H1 (cell line): Measurements from ENCODE around the gene PAQR9. TPM values are rescaled to one million over a fixed set of nuclear protein-coding genes. Genes with fewer than 3 reads are reported as not detected.

Experiments
- CTCF ChIA-PET: fragments of 300-600 bp; sonication (Branson Sonifier 250); formaldehyde crosslinking; loops from one replicate; lab custom pipeline; 2021; ENCODE audit not compliant: partially characterized antibody; lab: Charles Lee
- POLR2A ChIA-PET: fragments of 300-600 bp; sonication (Branson Sonifier 250); formaldehyde crosslinking; loops from one replicate; lab custom pipeline; 2021; ENCODE audit warnings: inconsistent platforms; ENCODE audit not compliant: partially characterized antibody; lab: Charles Lee
- DNase-seq, 2 experiments: peaks; one replicate each; pipeline versions ENCODE4 v3.0.0 to v3.0.0-alpha.2; 2010 to 2022; ENCODE audit warnings: low spot score in 2 of 2, low read depth in 1 of 2, mixed read lengths in 1 of 2
- FAIRE-seq: peaks from 2 replicates; lab custom pipeline; 2011; peaks lifted over from hg19 to GRCh38; lab: Jason Lieb, UNC
- H2AFZ ChIP-seq: 2 replicates; pipeline ENCODE4 v1.8.1; 2012; ENCODE audit warnings: low read length, inconsistent platforms
- H2AK5ac ChIP-seq: 2 replicates; pipeline ENCODE4 v1.6.1; 2013; ENCODE audit warnings: low read depth, low read length
- H2BK120ac ChIP-seq: replicated peaks from 2 replicates; pipeline ENCODE3; 2013; ENCODE audit warnings: low read depth, low read length, inconsistent platforms
- H2BK12ac ChIP-seq: 2 replicates; pipeline ENCODE4 v1.6.1; 2013; ENCODE audit warnings: low read depth, low read length
- H2BK15ac ChIP-seq: 2 replicates; pipeline ENCODE4 v1.6.1; 2013; ENCODE audit warnings: low read length
- H2BK20ac ChIP-seq: 2 replicates; pipeline ENCODE4 v1.6.1; 2013; ENCODE audit warnings: low read length
- H2BK5ac ChIP-seq: 2 replicates; pipeline ENCODE4 v1.6.1; 2013; ENCODE audit warnings: low read depth, low read length
- H3K14ac ChIP-seq: 2 replicates; pipeline ENCODE4 v1.6.1; 2013; ENCODE audit warnings: inconsistent platforms; ENCODE audit not compliant: insufficient read length
- H3K18ac ChIP-seq: 2 replicates; pipeline ENCODE4 v1.6.1; 2013; ENCODE audit warnings: low read length; ENCODE audit errors: extremely low read depth
- H3K23ac ChIP-seq: 2 replicates; pipeline ENCODE4 v1.6.1; 2013; ENCODE audit warnings: inconsistent platforms; ENCODE audit not compliant: insufficient read length
- H3K23me2 ChIP-seq: 2 replicates; pipeline ENCODE4 v1.6.1; 2013; ENCODE audit warnings: low read depth, low read length
- H3K27ac ChIP-seq: 2 replicates; pipeline ENCODE4 v1.6.1; 2011; ENCODE audit warnings: low read depth, low read length, inconsistent platforms
- H3K27me3 ChIP-seq, 4 experiments: replicated peaks in 1 of 4; 1 replicate in 1 of 4; 2 replicates in 3 of 4; pipeline versions ENCODE4 v1.6.1 to v1.8.1; 2011 to 2013; ENCODE audit warnings: low read length in 3 of 4, mild to moderate bottlenecking in 3 of 4, inconsistent platforms in 2 of 4, mixed read lengths in 2 of 4, moderate library complexity in 1 of 4; ENCODE audit not compliant: control insufficient read depth in 3 of 4, insufficient read depth in 3 of 4; ENCODE audit errors: extremely low read depth in 1 of 4
- H3K36me3 ChIP-seq, 4 experiments: 2 replicates each; pipeline versions ENCODE4 v1.6.1 to v1.8.1; 2011 to 2013; ENCODE audit warnings: mild to moderate bottlenecking in 4 of 4, low read length in 3 of 4, moderate library complexity in 2 of 4, control low read depth in 1 of 4, inconsistent platforms in 1 of 4; ENCODE audit not compliant: insufficient read depth in 4 of 4, control insufficient read depth in 2 of 4
- H3K4ac ChIP-seq: replicated peaks from 2 replicates; pipeline ENCODE3; 2013; ENCODE audit warnings: low read length, low read depth, mixed read lengths, inconsistent platforms; ENCODE audit not compliant: insufficient read length
- H3K4me1 ChIP-seq, 4 experiments: replicated peaks in 1 of 4; 1 replicate in 1 of 4; 2 replicates in 3 of 4; pipeline versions ENCODE4 v1.6.1 to v1.8.1; 2011 to 2013; ENCODE audit warnings: low read length in 3 of 4, inconsistent platforms in 2 of 4, mixed read lengths in 1 of 4; ENCODE audit not compliant: insufficient read depth in 4 of 4, control insufficient read depth in 3 of 4
- H3K4me2 ChIP-seq, 2 experiments: 2 replicates each; pipeline versions ENCODE4 v1.6.1 to v1.8.1; 2011 to 2013; ENCODE audit warnings: low read depth in 2 of 2, low read length in 2 of 2, control low read depth in 1 of 2, inconsistent platforms in 1 of 2, mild to moderate bottlenecking in 1 of 2; ENCODE audit not compliant: insufficient read depth in 1 of 2
- H3K4me3 ChIP-seq, 4 experiments: fragments of 200-600, 300-600 bp in 1 of 4; sonication (generic), shearing (Covaris generic), sonication (Bioruptor Twin) in 1 of 4; 2 replicates each; pipeline versions ENCODE4 v1.5.1 to v1.8.1; 2011 to 2016; ENCODE audit warnings: low read length in 4 of 4, low read depth in 3 of 4, control low read depth in 2 of 4, inconsistent platforms in 2 of 4, mild to moderate bottlenecking in 2 of 4, mixed read lengths in 1 of 4, moderate library complexity in 1 of 4; ENCODE audit not compliant: insufficient read depth in 2 of 4; ENCODE audit errors: extremely low read depth in 1 of 4
- H3K56ac ChIP-seq: replicated peaks from 2 replicates; pipeline ENCODE3; 2013; ENCODE audit warnings: low read depth, mild to moderate bottlenecking, mixed read lengths, low read length, inconsistent platforms; ENCODE audit not compliant: insufficient read length
- H3K79me1 ChIP-seq: 2 replicates; pipeline ENCODE4 v1.6.1; 2013; ENCODE audit warnings: low read depth, low read length, control low read depth
- H3K79me2 ChIP-seq, 2 experiments: 2 replicates each; pipeline versions ENCODE4 v1.6.1 to v1.8.1; 2012 to 2013; ENCODE audit warnings: low read length in 2 of 2, mild to moderate bottlenecking in 2 of 2, inconsistent platforms in 1 of 2; ENCODE audit not compliant: insufficient read depth in 2 of 2, control insufficient read depth in 1 of 2
- H3K9ac ChIP-seq, 4 experiments: replicated peaks in 1 of 4; 1 replicate in 1 of 4; 2 replicates in 3 of 4; pipeline versions ENCODE4 v1.6.1 to v1.8.1; 2011 to 2013; ENCODE audit warnings: low read depth in 3 of 4, low read length in 3 of 4, control low read depth in 2 of 4, mild to moderate bottlenecking in 2 of 4, moderate library complexity in 2 of 4, inconsistent platforms in 1 of 4; ENCODE audit errors: extremely low read depth in 1 of 4
- H3K9me3 ChIP-seq, 2 experiments: 2 replicates each; pipeline versions ENCODE4 v1.6.1 to v1.8.1; 2012 to 2013; ENCODE audit warnings: mild to moderate bottlenecking in 2 of 2, moderate library complexity in 2 of 2, control low read depth in 1 of 2, inconsistent platforms in 1 of 2, low read depth in 1 of 2, low read length in 1 of 2, mixed read lengths in 1 of 2; ENCODE audit not compliant: insufficient read depth in 2 of 2
- H4K20me1 ChIP-seq, 2 experiments: replicated peaks in 1 of 2; 2 replicates each; pipeline versions ENCODE3 to v1.8.1; 2011 to 2013; ENCODE audit warnings: inconsistent platforms in 2 of 2, low read length in 2 of 2, mild to moderate bottlenecking in 1 of 2; ENCODE audit not compliant: insufficient read depth in 2 of 2, control insufficient read depth in 1 of 2
- H4K5ac ChIP-seq: 2 replicates; pipeline ENCODE4 v1.6.1; 2013; ENCODE audit warnings: low read length, low read depth, mixed read lengths, inconsistent platforms; ENCODE audit not compliant: insufficient read length
- H4K8ac ChIP-seq: 2 replicates; pipeline ENCODE4 v1.8.0; 2013; ENCODE audit warnings: mild to moderate bottlenecking, moderate library complexity, low read length, inconsistent platforms; ENCODE audit not compliant: insufficient read depth; ENCODE audit errors: extremely low read depth
- H4K91ac ChIP-seq: replicated peaks from 2 replicates; pipeline ENCODE3; 2013; ENCODE audit warnings: low read length, mixed read lengths, inconsistent platforms; ENCODE audit not compliant: insufficient read length
- ASH2L ChIP-seq: fragments of 200-600, 300-600 bp; sonication (generic); IDR thresholded peaks from one replicate; pipeline ENCODE4 v1.7.1; 2017; ENCODE audit warnings: low read length
- CHD2 ChIP-seq: IDR thresholded peaks from 2 replicates; pipeline ENCODE4 v1.6.1; 2012; ENCODE audit warnings: low read length, improper control_type of control experiment
- CREB1 ChIP-seq: IDR thresholded peaks from 2 replicates; pipeline ENCODE4 v1.6.1; 2012; ENCODE audit warnings: inconsistent platforms
- E2F6 ChIP-seq: IDR thresholded peaks from 2 replicates; pipeline ENCODE4 v1.6.1; 2012; ENCODE audit warnings: inconsistent platforms
- EP300 ChIP-seq, 2 experiments: IDR thresholded peaks; 1 replicate in 1 of 2; 2 replicates in 1 of 2; pipeline ENCODE4 v1.6.1; 2011 to 2012; ENCODE audit warnings: low read depth in 2 of 2, low read length in 2 of 2, mild to moderate bottlenecking in 2 of 2, borderline replicate concordance in 1 of 2, inconsistent platforms in 1 of 2, moderate library complexity in 1 of 2
- HDAC6 ChIP-seq: IDR thresholded peaks from one replicate; pipeline ENCODE4 v1.7.1; 2012; ENCODE audit warnings: low read depth, mild to moderate bottlenecking, inconsistent platforms, low read length, moderate library complexity
- JUND ChIP-seq: IDR thresholded peaks from 2 replicates; pipeline ENCODE4 v1.6.1; 2011; ENCODE audit warnings: mild to moderate bottlenecking, improper control_type of control experiment, low read length
- MAX ChIP-seq: IDR thresholded peaks from 2 replicates; pipeline ENCODE4 v1.6.1; 2012; ENCODE audit warnings: inconsistent platforms
- PHF8 ChIP-seq: fragments of 200-600 bp; sonication (generic); conservative IDR thresholded peaks from 2 replicates; pipeline ENCODE4 v1.7.1; 2012; ENCODE audit warnings: low read depth, mild to moderate bottlenecking, inconsistent platforms, low read length, moderate library complexity
- POLR2A ChIP-seq, 2 experiments: IDR thresholded peaks; 1 replicate in 1 of 2; 2 replicates in 1 of 2; pipeline ENCODE4 v1.6.1; 2011; ENCODE audit warnings: low read depth in 2 of 2, low read length in 2 of 2, mild to moderate bottlenecking in 2 of 2; ENCODE audit errors: control extremely low read depth in 1 of 2
- POLR2AphosphoS5 ChIP-seq: IDR thresholded peaks from 2 replicates; pipeline ENCODE4 v1.6.1; 2011; ENCODE audit warnings: low read depth, low read length
- SIX5 ChIP-seq: IDR thresholded peaks from 2 replicates; pipeline ENCODE4 v1.6.1; 2011; ENCODE audit warnings: mild to moderate bottlenecking, low read depth, low read length
- TAF1 ChIP-seq: IDR thresholded peaks from 2 replicates; pipeline ENCODE4 v1.6.1; 2011; ENCODE audit warnings: mild to moderate bottlenecking, low read depth, low read length
- WGBS, 2 experiments: shearing (Covaris generic) in 1 of 2; methylation state at CpG; one replicate each; pipeline versions ENCODE4 v1.1.6 to v1.1.7; 2013 to 2015; ENCODE audit warnings: low lambda C conversion rate in 2 of 2, mixed read lengths in 2 of 2, inconsistent platforms in 1 of 2, low coverage in 1 of 2, missing lambda C conversion rate in 1 of 2; ENCODE audit not compliant: insufficient replicate concordance in 2 of 2, insufficient coverage in 1 of 2, insufficient read length in 1 of 2; ENCODE audit errors: extremely low coverage in 1 of 2, missing lambda C conversion rate in 1 of 2; 5-methylcytosine and 5-hydroxymethylcytosine counted together
- polyA plus RNA-seq, 7 experiments: library from polyadenylated mRNA; depleted of rRNA in 3 of 7; stranded (reverse) in 5 of 7; unstranded in 2 of 7; fragments of >200 nt in 5 of 7; fragments of 200-250 nt in 2 of 7; gene quantifications; 1 replicate in 5 of 7; 2 replicates in 1 of 7; 4 replicates in 1 of 7; pipeline versions ENCODE4 v1.2.1 to v1.2.3, GENCODE V29; 2011 to 2013; ENCODE audit warnings: missing spikeins in 2 of 7, mixed read lengths in 2 of 7
- total RNA-seq: library from RNA; stranded (reverse); fragmentation: NEBNext Ultra II Directional; extraction: Animal tissue kit (Norgen Biotek cat#: 25700); gene quantifications from 2 replicates; pipeline ENCODE4 v1.2.1, GENCODE V29; 2021

The PAQR9 gene
- total and polyA plus RNA-seq, 2 of the 8 experiments (the other 6 are each of a cell fraction or from before 2014, with no cell fraction given), result 2.6 to 5.2 TPM

GRCh38 chr3:142981108-142981507 lies 17.6 kb upstream of the PAQR9 start:
- Histone ChIP-seq H3K4me3 (no peak overlapping the region), H4K20me1 (no peaks in the 10 kb centered on the region), H3K4me1 (peaks cover 0 to 3% (median under 1%) of the 10 kb centered on the region in 4 experiments; a peak in 3 of 7 replicates), H3K79me1 (no peaks in the 10 kb centered on the region), H4K91ac (no peak overlapping the region), H2BK5ac (no peak overlapping the region), H3K4ac (no peak overlapping the region), H3K23ac (no peak overlapping the region), H3K56ac (no peak overlapping the region), H3K27me3 (no peaks in the 10 kb centered on the region), H3K9me3 (no peaks in the 10 kb centered on the region), H3K4me2 (no peak overlapping the region), H2BK20ac (no peak overlapping the region), H3K23me2 (no peaks in the 10 kb centered on the region), H3K14ac (no peak overlapping the region), H2BK120ac (no peak overlapping the region), H3K18ac (no peak overlapping the region), H2BK12ac (no peak overlapping the region), H2AFZ (no peak overlapping the region), H3K79me2 (no peaks in the 10 kb centered on the region), H2BK15ac (no peak overlapping the region), H3K9ac (no peak overlapping the region), H3K27ac (0 out of 2 replicates have a peak overlapping the region, but pooled peaks have one; percentile 13), H3K36me3 (no peaks in the 10 kb centered on the region), H4K5ac (no peak overlapping the region), H2AK5ac (no peak overlapping the region), H4K8ac (no peak overlapping the region)
- no peak for DNase-seq
- FAIRE-seq, result no peak
- 78% methylated on average over 3 of the region's 3 CpGs; no CpG with 5 or more reads in 1 of the 2 experiments for WGBS, 2 experiments
- ChIA-PET POLR2A (interaction anchor here (0.6 to 3.1 kb wide), 3 partner anchors 19 to 74 kb away, joined by 3 to 15 read pairs (median 4); partner anchors contain the start of gene U2SURP), CTCF (interaction anchor here (0.6 to 5.5 kb wide), 16 partner anchors 9 to 164 kb away, joined by 3 to 45 read pairs (median 7); partner anchors contain the start of genes PAQR9 and U2SURP)
- no peak for TF ChIP-seq TAF1
- no peak for TF ChIP-seq JUND
- TF ChIP-seq E2F6, result no peak
- no peak for TF ChIP-seq HDAC6
- no peak for TF ChIP-seq MAX
- TF ChIP-seq POLR2A (IDR thresholded peaks at IDR 0.05; ENCODE audit: control extremely low read depth in 1 of 2, low read depth in 2 of 2, low read length in 2 of 2), result no peak
- TF ChIP-seq ASH2L, result no peak
- peak; percentile 31; the same call in 1 of the 2 replicates for TF ChIP-seq CREB1
- no peak for TF ChIP-seq EP300 (IDR thresholded peaks at IDR 0.05; ENCODE audit: borderline replicate concordance in 1 of 2, low read depth in 2 of 2, low read length in 2 of 2)
- no peak for TF ChIP-seq POLR2AphosphoS5
- no peak for TF ChIP-seq PHF8
- no peak for TF ChIP-seq SIX5
- no peak for TF ChIP-seq CHD2
